DMS53 (cell line): ENCODE measurements around the gene LPP.

Experiments used
- DNase-seq: peaks from one replicate; lab custom pipeline; 2025; lab: John Stamatoyannopoulos, UW

LPP gene

GRCh38 chr3:188832961-188833721, 679.2 kb downstream of the LPP start:
- DNase-seq, result no peak

GRCh38 chr3:188834349-188834748, 680.4 kb downstream of the LPP start:
- no peak for DNase-seq

GRCh38 chr3:188839187-188839695, 685.3 kb downstream of the LPP start:
- DNase-seq, result peak; percentile 78

GRCh38 chr3:188840290-188840689, 686.3 kb downstream of the LPP start:
- peak; percentile 48 for DNase-seq

GRCh38 chr3:188841906-188842305, 687.9 kb downstream of the LPP start:
- no peak for DNase-seq

- DNase-seq, result no peak
Measured at GRCh38 chr3:188842639-188843038, 688.7 kb downstream of the LPP start.

- no peak for DNase-seq
Measured at GRCh38 chr3:188844096-188844495, 690.1 kb downstream of the LPP start.

- DNase-seq, result no peak
Measured at GRCh38 chr3:188845514-188845913, 691.6 kb downstream of the LPP start.

- no peak for DNase-seq
Measured at GRCh38 chr3:188848947-188849346, 695.0 kb downstream of the LPP start.

- DNase-seq, result no peak
Measured at GRCh38 chr3:188853856-188854771, 700.2 kb downstream of the LPP start.

- no peak for DNase-seq
Measured at GRCh38 chr3:188854772-188855149, 700.8 kb downstream of the LPP start.

- no peak for DNase-seq
Measured at GRCh38 chr3:188855675-188856074, 701.7 kb downstream of the LPP start.

GRCh38 chr3:188860147-188860546, 706.2 kb downstream of the LPP start:
- peak; percentile 6 for DNase-seq

GRCh38 chr3:188861842-188862744, 708.1 kb downstream of the LPP start:
- no peak for DNase-seq

- DNase-seq, result no peak
Measured at GRCh38 chr3:188863999-188864406, 710.0 kb downstream of the LPP start.

- DNase-seq, result no peak
Measured at GRCh38 chr3:188867691-188868265, 713.8 kb downstream of the LPP start.

- peak; percentile 3 for DNase-seq
Measured at GRCh38 chr3:188868803-188869202, 714.8 kb downstream of the LPP start.

- no peak for DNase-seq
Measured at GRCh38 chr3:188869628-188870027, 715.7 kb downstream of the LPP start.

GRCh38 chr3:188870431-188870830, 716.5 kb downstream of the LPP start:
- DNase-seq, result no peak

GRCh38 chr3:188874576-188874975, 720.6 kb downstream of the LPP start:
- no peak for DNase-seq

GRCh38 chr3:188875413-188875812, 721.5 kb downstream of the LPP start:
- no peak for DNase-seq
